ENCODE data around the gene MAD1L1.

Gene MAD1L1

GRCh38 chr7:1946025-1946772 is 286.5 kb downstream of the MAD1L1 start:
- H3K4me3 ChIP-seq (ENCODE audit: control insufficient read depth, low read depth, low read length) = no peak overlapping the region
- no peak for DNase-seq (ENCODE audit: low read depth)
- TF ChIP-seq, protein P1, sequence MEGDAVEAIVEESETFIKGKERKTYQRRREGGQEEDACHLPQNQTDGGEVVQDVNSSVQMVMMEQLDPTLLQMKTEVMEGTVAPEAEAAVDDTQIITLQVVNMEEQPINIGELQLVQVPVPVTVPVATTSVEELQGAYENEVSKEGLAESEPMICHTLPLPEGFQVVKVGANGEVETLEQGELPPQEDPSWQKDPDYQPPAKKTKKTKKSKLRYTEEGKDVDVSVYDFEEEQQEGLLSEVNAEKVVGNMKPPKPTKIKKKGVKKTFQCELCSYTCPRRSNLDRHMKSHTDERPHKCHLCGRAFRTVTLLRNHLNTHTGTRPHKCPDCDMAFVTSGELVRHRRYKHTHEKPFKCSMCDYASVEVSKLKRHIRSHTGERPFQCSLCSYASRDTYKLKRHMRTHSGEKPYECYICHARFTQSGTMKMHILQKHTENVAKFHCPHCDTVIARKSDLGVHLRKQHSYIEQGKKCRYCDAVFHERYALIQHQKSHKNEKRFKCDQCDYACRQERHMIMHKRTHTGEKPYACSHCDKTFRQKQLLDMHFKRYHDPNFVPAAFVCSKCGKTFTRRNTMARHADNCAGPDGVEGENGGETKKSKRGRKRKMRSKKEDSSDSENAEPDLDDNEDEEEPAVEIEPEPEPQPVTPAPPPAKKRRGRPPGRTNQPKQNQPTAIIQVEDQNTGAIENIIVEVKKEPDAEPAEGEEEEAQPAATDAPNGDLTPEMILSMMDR (conservative IDR thresholded peaks at IDR 0.05; ENCODE audit: control insufficient read depth, insufficient read depth, low read depth, low read length) = no peak

DNA sequence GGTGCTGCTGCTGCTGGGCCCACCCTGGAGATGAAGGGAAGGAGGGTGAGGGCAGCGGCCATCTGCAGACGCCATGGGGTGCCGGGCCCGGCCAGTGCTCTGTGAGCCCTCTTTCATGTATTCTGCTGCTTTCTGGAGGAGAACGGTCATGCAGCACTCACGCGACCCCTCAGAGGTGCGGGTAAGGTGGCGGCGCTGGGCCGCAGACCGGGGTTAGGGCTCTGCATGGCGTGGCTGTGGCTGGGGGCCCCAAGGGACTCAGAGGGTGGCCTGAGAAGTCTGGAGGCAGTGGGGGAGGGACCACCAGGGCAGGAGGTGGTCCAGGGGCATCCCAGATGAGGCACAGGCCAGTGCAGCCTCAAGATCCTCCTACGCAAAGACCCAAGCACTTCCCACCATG is 287.2 kb downstream of the MAD1L1 start:
- TF ChIP-seq, protein P1 (conservative IDR thresholded peaks at IDR 0.05; ENCODE audit: control insufficient read depth, insufficient read depth, low read depth, low read length) = no peak
- no peak for DNase-seq (ENCODE audit: low read depth)
- H3K4me3 ChIP-seq (ENCODE audit: control insufficient read depth, low read depth, low read length) = no peak overlapping the region

DNA sequence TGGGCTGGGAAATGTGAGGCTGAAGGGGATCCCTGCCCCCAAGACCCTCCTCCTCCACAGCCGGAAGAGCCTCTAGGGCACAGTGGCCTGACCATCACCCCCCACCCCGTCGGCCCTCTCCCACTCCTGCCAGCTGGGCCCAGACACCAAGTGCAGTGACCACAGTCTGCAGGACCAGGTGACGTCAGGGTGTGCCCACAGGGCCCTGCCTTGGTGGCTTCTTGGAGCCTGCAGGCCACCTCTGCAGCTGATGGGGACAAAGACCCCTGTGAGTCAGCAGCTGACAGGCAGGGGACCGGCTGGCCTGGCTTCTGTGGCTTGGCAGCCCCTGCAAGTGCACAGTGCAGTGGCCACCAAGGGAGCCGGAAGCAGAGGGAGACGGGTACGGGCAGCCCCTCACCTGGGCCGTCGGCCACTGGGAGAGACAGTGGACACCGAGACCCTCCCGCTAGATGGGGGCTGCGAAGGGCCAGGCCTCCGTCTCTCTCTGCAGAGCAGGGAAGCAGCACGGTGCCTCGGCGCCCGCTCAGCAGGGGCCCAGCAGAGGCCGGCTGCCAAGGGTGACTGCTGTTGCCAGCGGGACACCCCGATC is 288.0 kb downstream of the MAD1L1 start:
- no peak for DNase-seq (ENCODE audit: low read depth)
- no peak overlapping the region for H3K4me3 ChIP-seq (ENCODE audit: control insufficient read depth, low read depth, low read length)
- TF ChIP-seq, protein P1 (conservative IDR thresholded peaks at IDR 0.05; ENCODE audit: control insufficient read depth, insufficient read depth, low read depth, low read length) = no peak

- TF ChIP-seq, protein P1 (conservative IDR thresholded peaks at IDR 0.05; ENCODE audit: control insufficient read depth, insufficient read depth, low read depth, low read length) = no peak
- DNase-seq (ENCODE audit: low read depth) = no peak
- no peak overlapping the region for H3K4me3 ChIP-seq (ENCODE audit: control insufficient read depth, low read depth, low read length)
Observed at GRCh38 chr7:1943933-1944618, 288.7 kb downstream of the MAD1L1 start.

DNA sequence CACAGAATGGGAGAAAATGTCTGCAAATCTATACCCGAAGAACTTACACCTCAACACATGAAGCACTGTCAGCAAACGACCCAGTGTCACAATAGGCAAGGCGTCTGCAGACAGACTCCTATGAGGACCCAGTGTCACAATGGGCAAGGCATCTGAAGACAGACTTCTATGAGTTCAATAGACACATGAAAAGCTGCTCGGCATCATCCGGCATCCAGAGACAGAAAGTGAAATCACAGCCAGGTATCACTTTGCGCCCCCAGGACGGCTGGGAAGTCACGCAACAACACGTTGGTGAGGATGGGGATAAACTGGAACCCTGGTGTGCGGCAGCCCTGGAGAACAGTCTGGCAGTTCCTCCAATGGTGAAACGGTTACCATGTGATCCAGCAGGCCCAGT is 289.4 kb downstream of the MAD1L1 start:
- TF ChIP-seq, protein P1 (conservative IDR thresholded peaks at IDR 0.05; ENCODE audit: control insufficient read depth, insufficient read depth, low read depth, low read length) = no peak
- DNase-seq (ENCODE audit: low read depth) = no peak
- H3K4me3 ChIP-seq (ENCODE audit: control insufficient read depth, low read depth, low read length) = no peak overlapping the region

DNA sequence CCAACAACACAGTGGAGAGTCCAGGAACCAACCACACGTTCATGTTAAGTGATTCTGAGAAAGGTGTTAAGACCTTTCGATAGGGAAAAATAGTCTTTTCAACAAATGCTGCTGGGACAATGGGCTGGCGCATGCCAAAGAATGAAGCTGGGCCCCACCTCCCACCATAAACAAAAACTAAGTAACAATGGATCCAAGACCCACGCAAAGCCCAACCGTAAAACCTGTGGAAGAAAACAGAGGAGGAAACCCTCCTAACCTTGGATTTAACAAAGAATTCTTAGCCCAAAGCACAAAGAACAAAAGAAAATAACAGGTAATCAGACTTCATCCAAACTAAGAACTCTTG is 289.8 kb downstream of the MAD1L1 start:
- no peak for DNase-seq (ENCODE audit: low read depth)
- H3K4me3 ChIP-seq (ENCODE audit: control insufficient read depth, low read depth, low read length) = no peak overlapping the region
- TF ChIP-seq, protein P1 (conservative IDR thresholded peaks at IDR 0.05; ENCODE audit: control insufficient read depth, insufficient read depth, low read depth, low read length) = no peak

All from fibroblast of mammary gland (primary cell).